ENCODE results near the gene STRIP2. TPM values are rescaled to one million over a fixed set of nuclear protein-coding genes. Genes with fewer than 3 reads are reported as not detected.

The STRIP2 gene
- total RNA-seq, 6 donors from 2014 or later: 1.0 to 5.2 (median 1.7) TPM

GRCh38 chr7:129497156-129497555 is 62.9 kb downstream of the STRIP2 start:
- H3K27ac ChIP-seq: no peak overlapping the region
- 82 to 83% methylated on average over 4 of the region's 4 CpGs for WGBS, 2 donors
- H3K4me1 ChIP-seq: peaks cover 3 to 6% (median 4%) of the 10 kb centered on the region in 4 donors
- ATAC-seq (ENCODE audit: low FRiP score in 2 of 2) (no peak), DNase-seq (no peak)
- no peaks in the 10 kb centered on the region for H3K9me3 ChIP-seq
- H3K27me3 ChIP-seq: no peaks in the 10 kb centered on the region
- no peaks in the 10 kb centered on the region for H3K36me3 ChIP-seq
- no peak for TF ChIP-seq EP300 (IDR thresholded peaks at IDR 0.05)
- no peak for TF ChIP-seq POLR2AphosphoS5 (IDR thresholded peaks at IDR 0.05)
- no peak for TF ChIP-seq POLR2A (IDR thresholded peaks at IDR 0.05)
- TF ChIP-seq CTCF (IDR thresholded peaks at IDR 0.05): no peak
- no peak overlapping the region for H3K4me3 ChIP-seq

GRCh38 chr7:129498021-129498420 is 63.8 kb downstream of the STRIP2 start:
- no peaks in the 10 kb centered on the region for H3K36me3 ChIP-seq
- no peak overlapping the region for H3K4me3 ChIP-seq
- DNase-seq: no peak
- TF ChIP-seq POLR2A (IDR thresholded peaks at IDR 0.05) (no peak), CTCF (IDR thresholded peaks at IDR 0.05) (no peak), EP300 (IDR thresholded peaks at IDR 0.05) (no peak), POLR2AphosphoS5 (IDR thresholded peaks at IDR 0.05) (no peak)
- no peak overlapping the region for H3K27ac ChIP-seq
- H3K4me1 ChIP-seq: peaks cover 4 to 14% (median 10%) of the 10 kb centered on the region in 4 donors
- no peaks in the 10 kb centered on the region for H3K9me3 ChIP-seq
- ATAC-seq (ENCODE audit: low FRiP score in 2 of 2): no peak
- H3K27me3 ChIP-seq: no peaks in the 10 kb centered on the region
- WGBS, 2 donors: 93 to 100% methylated on average over 1 of the region's 1 CpG

DNA sequence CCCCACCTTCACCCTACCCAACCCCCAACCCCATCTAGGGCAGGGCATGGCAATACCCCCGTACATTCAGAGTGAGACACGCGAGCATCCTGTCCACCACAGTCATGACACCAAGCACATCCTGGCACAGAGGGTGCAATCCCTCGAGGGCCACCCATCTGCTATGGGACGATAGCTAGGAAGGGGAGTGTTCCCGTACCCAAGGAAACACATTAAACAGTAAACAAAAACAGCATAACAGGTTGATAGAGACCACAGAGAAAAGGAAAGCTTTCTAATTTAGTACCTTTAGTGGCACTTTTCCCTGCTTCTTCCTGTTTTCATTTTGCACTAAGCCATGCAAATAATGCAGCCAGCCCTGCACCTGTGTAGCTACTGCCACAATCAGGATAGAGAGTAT is 65.8 kb downstream of the STRIP2 start:
- DNase-seq: no peak
- Histone ChIP-seq H3K4me3 (no peak overlapping the region), H3K27me3 (no peaks in the 10 kb centered on the region), H3K9me3 (no peaks in the 10 kb centered on the region), H3K4me1 (peaks cover 4 to 18% (median 12%) of the 10 kb centered on the region in 4 donors), H3K27ac (no peak overlapping the region), H3K36me3 (no peaks in the 10 kb centered on the region)
- no peak for ATAC-seq (ENCODE audit: low FRiP score in 2 of 2)
- WGBS, 2 donors: 79 to 81% methylated on average over 6 of the region's 6 CpGs
- TF ChIP-seq POLR2AphosphoS5 (IDR thresholded peaks at IDR 0.05): no peak
- TF ChIP-seq EP300 (IDR thresholded peaks at IDR 0.05): no peak

- TF ChIP-seq CTCF (IDR thresholded peaks at IDR 0.05): no peak
- no peak for TF ChIP-seq EP300 (IDR thresholded peaks at IDR 0.05)
- peak in 1 of 2 donors; percentile 7 for TF ChIP-seq POLR2AphosphoS5 (IDR thresholded peaks at IDR 0.05)
- peak in 1 of 4 donors; percentile 47 for TF ChIP-seq POLR2A (IDR thresholded peaks at IDR 0.05)
- peak within 1 kb of the TSS in 1 of 4 donors; percentile 11 for H3K27ac ChIP-seq
- peak; percentile 76 to 98 for DNase-seq
Observed at GRCh38 chr7:129501760-129502707, 67.8 kb downstream of the STRIP2 start, which contains the start of gene SMKR1. Gene SMKR1, plus strand, starts transcription at chr7:129502531. Its CDS starts 294 bp downstream, at chr7:129502825.

More at GRCh38 chr7:129501760-129502707, 67.8 kb downstream of the STRIP2 start, which contains the start of gene SMKR1:
- H3K36me3 ChIP-seq: no peaks in the 10 kb centered on the region
- ATAC-seq (ENCODE audit: low FRiP score in 2 of 2): peak; percentile 86 to 97
- H3K4me3 ChIP-seq: peak within 1 kb of the TSS in 3 of 4 donors; percentile 53 to 70 (median 56)
- WGBS, 2 donors: 22 to 28% methylated on average over 18 of the region's 89 CpGs
- no peaks in the 10 kb centered on the region for H3K9me3 ChIP-seq
- H3K27me3 ChIP-seq: no peaks in the 10 kb centered on the region
- peaks cover 4 to 18% (median 12%) of the 10 kb centered on the region in 4 donors for H3K4me1 ChIP-seq
